Trophoblast cell (in vitro differentiated cells and primary cell): ENCODE results near the gene DPYD.
"Not testable (repeated sequence)": the region's sequence is repeated elsewhere in the genome, so short reads cannot be mapped to it uniquely, and the experiment has no call there.

Experiments
- DNase-seq, 2 donors: peaks; one replicate each; pipeline ENCODE4 v3.0.0-alpha.2; 2016
- H2AFZ ChIP-seq: 2 replicates; pipeline ENCODE4 v1.6.1; 2013; ENCODE audit warnings: low read length, moderate library complexity, mild to moderate bottlenecking; ENCODE audit not compliant: insufficient read depth, poor library complexity
- H2AK5ac ChIP-seq: 2 replicates; pipeline ENCODE4 v1.6.1; 2013; ENCODE audit warnings: mild to moderate bottlenecking, low read length
- H2BK120ac ChIP-seq: 2 replicates; pipeline ENCODE4 v1.6.1; 2013; ENCODE audit warnings: low read length, mild to moderate bottlenecking, moderate library complexity; ENCODE audit not compliant: insufficient read depth, poor library complexity
- H2BK12ac ChIP-seq: 2 replicates; pipeline ENCODE4 v1.6.1; 2013; ENCODE audit warnings: mild to moderate bottlenecking, low read length, moderate library complexity
- H2BK5ac ChIP-seq: 2 replicates; pipeline ENCODE4 v1.6.1; 2013; ENCODE audit warnings: low read length, low read depth, moderate library complexity, mild to moderate bottlenecking; ENCODE audit not compliant: poor library complexity
- H3K14ac ChIP-seq: 2 replicates; pipeline ENCODE4 v1.6.1; 2013; ENCODE audit warnings: mild to moderate bottlenecking, low read length
- H3K18ac ChIP-seq: 2 replicates; pipeline ENCODE4 v1.6.1; 2013; ENCODE audit warnings: mild to moderate bottlenecking, low read length
- H3K23ac ChIP-seq: 2 replicates; pipeline ENCODE4 v1.6.1; 2013; ENCODE audit warnings: low read length
- H3K27ac ChIP-seq: 2 replicates; pipeline ENCODE4 v1.5.1; 2013; ENCODE audit warnings: low read depth, mild to moderate bottlenecking, inconsistent platforms, low read length, moderate library complexity
- H3K27me3 ChIP-seq: 2 replicates; pipeline ENCODE4 v1.6.1; 2013; ENCODE audit warnings: inconsistent platforms, mild to moderate bottlenecking, low read length, moderate library complexity; ENCODE audit not compliant: insufficient read depth
- H3K36me3 ChIP-seq, 2 experiments: 1 replicate in 1 of 2; 2 replicates in 1 of 2; pipeline ENCODE4 v1.6.1; 2013; ENCODE audit warnings: low read length in 2 of 2, mild to moderate bottlenecking in 2 of 2, moderate library complexity in 1 of 2; ENCODE audit not compliant: insufficient read depth in 2 of 2, control insufficient read depth in 1 of 2
- H3K4ac ChIP-seq: 2 replicates; pipeline ENCODE4 v1.6.1; 2013; ENCODE audit warnings: low read depth, mild to moderate bottlenecking, low read length, moderate library complexity
- H3K4me1 ChIP-seq, 2 experiments: 1 replicate in 1 of 2; 2 replicates in 1 of 2; pipeline ENCODE4 v1.6.1; 2013; ENCODE audit warnings: low read length in 2 of 2, mild to moderate bottlenecking in 2 of 2, moderate library complexity in 1 of 2; ENCODE audit not compliant: insufficient read depth in 2 of 2, control insufficient read depth in 1 of 2
- H3K4me2 ChIP-seq: 2 replicates; pipeline ENCODE4 v1.6.1; 2013; ENCODE audit warnings: inconsistent platforms, mild to moderate bottlenecking, low read length, moderate library complexity
- H3K4me3 ChIP-seq: 2 replicates; pipeline ENCODE4 v1.5.1; 2013; ENCODE audit warnings: mild to moderate bottlenecking, low read depth, low read length, inconsistent platforms
- H3K79me1 ChIP-seq: one replicate; pipeline ENCODE4 v1.6.1; 2013; ENCODE audit warnings: low read length
- H3K79me2 ChIP-seq: 2 replicates; pipeline ENCODE4 v1.6.1; 2013; ENCODE audit warnings: low read length, mild to moderate bottlenecking; ENCODE audit not compliant: control insufficient read depth, insufficient read depth, poor library complexity
- H3K9ac ChIP-seq: 2 replicates; pipeline ENCODE4 v1.6.1; 2013; ENCODE audit warnings: mild to moderate bottlenecking, low read length
- H3K9me3 ChIP-seq: 2 replicates; pipeline ENCODE4 v1.6.1; 2013; ENCODE audit warnings: low read depth, mild to moderate bottlenecking, control low read depth, inconsistent platforms, low read length; ENCODE audit not compliant: insufficient read depth
- H4K12ac ChIP-seq: 2 replicates; pipeline ENCODE4 v1.6.1; 2013; ENCODE audit warnings: low read depth, mild to moderate bottlenecking, low read length, moderate library complexity
- H4K8ac ChIP-seq: 2 replicates; pipeline ENCODE4 v1.6.1; 2013; ENCODE audit warnings: low read depth, mild to moderate bottlenecking, low read length, moderate library complexity
- H4K91ac ChIP-seq: one replicate; pipeline ENCODE4 v1.6.1; 2013; ENCODE audit warnings: low read depth, mild to moderate bottlenecking, low read length, moderate library complexity
- WGBS: extraction: QIAGEN DNeasy Blood & Tissue Kit; methylation state at CpG from one replicate; pipeline ENCODE4 v1.1.7; 2013; ENCODE audit warnings: missing lambda C conversion rate; ENCODE audit not compliant: insufficient read length, insufficient coverage; ENCODE audit errors: extremely low coverage; 5-methylcytosine and 5-hydroxymethylcytosine counted together

Gene DPYD

DNA sequence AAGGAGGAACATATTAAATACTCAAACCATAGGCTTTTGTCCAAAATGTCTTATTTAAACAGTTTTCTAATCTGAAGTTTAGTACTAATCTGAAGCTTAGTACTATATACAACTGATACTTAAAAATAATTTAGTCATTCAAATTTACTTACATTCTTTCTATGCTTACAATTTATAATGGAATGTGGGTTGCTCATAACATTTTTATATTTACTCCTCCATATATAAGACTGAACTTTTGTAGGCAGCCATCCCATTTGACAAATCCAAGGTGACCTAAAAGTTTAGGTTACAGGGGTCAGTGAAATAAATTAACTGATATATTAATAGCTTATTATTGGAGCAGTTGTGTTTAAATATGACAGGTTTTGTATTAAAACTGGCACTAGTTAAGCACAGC lies 570.6 kb downstream of the DPYD start:
- Histone ChIP-seq H3K36me3 (no peaks in the 10 kb centered on the region), H2AK5ac (no peak overlapping the region), H3K4me3 (no peak overlapping the region), H3K9ac (no peak overlapping the region), H3K4ac (no peak overlapping the region), H4K8ac (no peak overlapping the region), H2BK12ac (no peak overlapping the region), H3K23ac (no peak overlapping the region), H3K27ac (no peak overlapping the region), H2AFZ (no peak overlapping the region), H3K14ac (no peak overlapping the region), H3K4me1 (no peaks in the 10 kb centered on the region), H3K79me2 (no peaks in the 10 kb centered on the region), H4K91ac (no peak overlapping the region), H4K12ac (no peak overlapping the region), H3K18ac (no peak overlapping the region), H3K9me3 (no peaks in the 10 kb centered on the region), H3K4me2 (no peak overlapping the region), H3K79me1 (no peaks in the 10 kb centered on the region), H2BK120ac (no peak overlapping the region), H2BK5ac (no peak overlapping the region), H3K27me3 (no peaks in the 10 kb centered on the region)
- no peak for DNase-seq

DNA sequence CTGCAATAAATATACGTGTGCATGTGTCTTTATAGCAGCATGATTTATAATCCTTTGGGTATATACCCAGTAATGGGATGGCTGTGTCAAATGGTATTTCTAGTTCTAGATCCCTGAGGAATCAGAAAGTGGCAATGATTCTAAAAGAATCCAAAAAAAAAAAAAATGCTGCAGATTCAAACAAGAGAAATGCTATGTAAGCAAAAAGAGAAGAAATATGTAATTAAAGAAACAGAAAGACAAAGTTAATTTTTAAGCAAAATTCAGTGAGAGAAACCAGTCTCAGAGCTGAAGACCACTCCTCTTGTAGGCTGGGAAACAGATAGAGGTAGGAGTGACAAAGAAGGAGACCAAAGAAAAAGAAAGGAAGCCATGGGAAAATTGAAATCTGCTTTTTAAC lies 571.0 kb downstream of the DPYD start:
- H3K27ac ChIP-seq, H3K79me1 ChIP-seq, H3K9ac ChIP-seq, H3K36me3 ChIP-seq, H2BK12ac ChIP-seq, H3K23ac ChIP-seq, H3K14ac ChIP-seq, H3K18ac ChIP-seq, H4K8ac ChIP-seq, H4K12ac ChIP-seq, H3K9me3 ChIP-seq, H2AK5ac ChIP-seq, H3K4me1 ChIP-seq, H3K27me3 ChIP-seq, H2BK120ac ChIP-seq, H3K4me3 ChIP-seq, H2BK5ac ChIP-seq, DNase-seq, H2AFZ ChIP-seq, H4K91ac ChIP-seq, H3K4ac ChIP-seq, H3K79me2 ChIP-seq, H3K4me2 ChIP-seq: not testable (repeated sequence)
- no CpG with 5 or more reads among the region's 1 CpG for WGBS

DNA sequence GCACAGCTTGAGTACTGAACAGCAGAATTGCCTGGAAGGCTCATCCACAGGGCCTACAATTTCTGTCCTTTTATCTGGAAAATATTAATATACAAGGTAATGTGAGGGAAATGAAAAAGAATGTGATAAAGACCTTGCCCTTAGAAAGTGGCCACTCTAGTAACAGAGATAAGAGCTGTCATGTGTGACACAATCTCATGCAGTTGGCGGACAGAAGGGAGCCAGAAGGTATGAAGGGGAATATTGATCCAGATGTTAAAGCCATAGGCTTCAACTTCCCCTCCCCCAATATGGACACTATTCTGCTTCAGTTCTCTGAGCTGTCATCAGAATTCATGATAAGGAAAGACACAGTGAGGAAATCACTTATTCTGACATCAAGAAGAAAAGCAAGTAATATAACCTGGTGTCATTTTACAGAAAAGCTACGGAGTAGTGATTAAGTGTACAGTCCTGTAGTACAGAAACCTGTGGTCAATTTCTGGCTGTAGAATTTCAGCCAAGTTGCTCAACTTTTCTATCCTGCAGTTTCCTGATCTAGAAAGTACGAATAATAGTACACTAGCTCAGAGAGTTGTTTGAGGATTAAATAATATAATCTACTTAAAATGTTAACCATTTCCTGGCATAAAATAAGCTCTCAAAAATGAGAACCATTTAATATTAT lies 572.1 kb downstream of the DPYD start:
- no peak overlapping the region for H4K91ac ChIP-seq
- H2AFZ ChIP-seq: no peak overlapping the region
- H3K18ac ChIP-seq: no peak overlapping the region
- H3K4me1 ChIP-seq: no peaks in the 10 kb centered on the region
- no peak for DNase-seq
- no peak overlapping the region for H3K9ac ChIP-seq
- H4K12ac ChIP-seq: no peak overlapping the region
- no peaks in the 10 kb centered on the region for H3K9me3 ChIP-seq
- no peak overlapping the region for H2BK12ac ChIP-seq
- H2BK120ac ChIP-seq: no peak overlapping the region
- no peak overlapping the region for H3K4me2 ChIP-seq
- no peak overlapping the region for H3K27ac ChIP-seq
- no peak overlapping the region for H3K14ac ChIP-seq
- no peaks in the 10 kb centered on the region for H3K79me1 ChIP-seq
- no peaks in the 10 kb centered on the region for H3K27me3 ChIP-seq
- no peak overlapping the region for H3K4ac ChIP-seq
- no peak overlapping the region for H4K8ac ChIP-seq
- H3K79me2 ChIP-seq: no peaks in the 10 kb centered on the region
- no peaks in the 10 kb centered on the region for H3K36me3 ChIP-seq
- H3K4me3 ChIP-seq: no peak overlapping the region
- no peak overlapping the region for H2AK5ac ChIP-seq
- no peak overlapping the region for H3K23ac ChIP-seq
- H2BK5ac ChIP-seq: no peak overlapping the region
- WGBS: no CpG with 5 or more reads among the region's 3 CpGs

DNA sequence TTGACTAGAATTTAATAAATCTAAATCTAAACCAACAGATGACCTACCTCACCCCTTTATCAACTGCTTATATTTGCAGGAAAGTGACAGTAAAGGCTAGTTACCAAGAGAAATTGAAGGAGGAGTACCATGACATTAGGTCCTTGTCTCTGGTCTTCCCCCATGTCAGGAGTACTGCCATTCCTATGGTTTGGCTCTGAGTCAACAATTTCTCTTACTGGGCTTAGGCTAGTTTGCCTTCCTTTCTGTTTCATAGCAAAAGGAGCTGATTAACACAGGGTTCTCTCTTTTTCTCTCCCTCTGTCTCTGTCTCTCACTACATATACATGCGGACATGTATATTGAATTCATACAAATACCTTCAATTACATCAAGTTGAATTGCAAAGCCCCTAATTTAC lies 579.9 kb downstream of the DPYD start:
- no peak overlapping the region for H4K12ac ChIP-seq
- no peak overlapping the region for H4K8ac ChIP-seq
- no peak overlapping the region for H2AK5ac ChIP-seq
- no peak overlapping the region for H2AFZ ChIP-seq
- no peaks in the 10 kb centered on the region for H3K36me3 ChIP-seq
- no peaks in the 10 kb centered on the region for H3K27me3 ChIP-seq
- no peak for DNase-seq
- no peak overlapping the region for H3K4me3 ChIP-seq
- no peak overlapping the region for H2BK120ac ChIP-seq
- no peak overlapping the region for H3K23ac ChIP-seq
- WGBS: no CpG with 5 or more reads among the region's 1 CpG
- no peak overlapping the region for H3K27ac ChIP-seq
- no peaks in the 10 kb centered on the region for H3K79me2 ChIP-seq
- H3K4me2 ChIP-seq: no peak overlapping the region
- H3K18ac ChIP-seq: no peak overlapping the region
- H3K79me1 ChIP-seq: no peaks in the 10 kb centered on the region
- no peaks in the 10 kb centered on the region for H3K9me3 ChIP-seq
- no peak overlapping the region for H2BK5ac ChIP-seq
- no peak overlapping the region for H3K4ac ChIP-seq
- no peak overlapping the region for H2BK12ac ChIP-seq
- no peak overlapping the region for H3K14ac ChIP-seq
- H3K4me1 ChIP-seq: no peaks in the 10 kb centered on the region
- no peak overlapping the region for H4K91ac ChIP-seq
- H3K9ac ChIP-seq: no peak overlapping the region
